Endothelial cell of umbilical vein (primary cell): ENCODE results near the gene JPT2. TPM values are rescaled to one million over a fixed set of nuclear protein-coding genes. Genes with fewer than 3 reads are reported as not detected.

Experiments
- BruUV-seq: library from RNA; stranded (reverse); fragments of 400-500 nt; replicated peaks from 2 replicates; lab custom pipeline; 2021; lab: Mats Ljungman, UMichigan
- CTCF ChIA-PET: fragments of 300-600, 350-600 bp; sonication (Branson Sonifier 250); formaldehyde crosslinking; loops from one replicate; lab custom pipeline; 2021; ENCODE audit warnings: antibody characterized with exemption, inconsistent platforms; lab: Charles Lee
- POLR2A ChIA-PET: fragments of 300-600, 350-600 bp; sonication (Branson Sonifier 250); formaldehyde crosslinking; loops from one replicate; lab custom pipeline; 2021; ENCODE audit warnings: antibody characterized with exemption, inconsistent platforms; lab: Charles Lee
- DNase-seq: peaks from one replicate; pipeline ENCODE4 v3.0.0-alpha.2; 2011; ENCODE audit warnings: low read depth, low spot score
- FAIRE-seq: peaks from 2 replicates; lab custom pipeline; 2011; peaks lifted over from hg19 to GRCh38; lab: Jason Lieb, UNC
- H2AFZ ChIP-seq: 2 replicates; pipeline ENCODE4 v1.6.0; 2012; ENCODE audit warnings: low read depth, low read length, control low read depth, inconsistent platforms
- H3K27ac ChIP-seq: 2 replicates; pipeline ENCODE4 v1.5.1; 2011; ENCODE audit warnings: low read depth, mild to moderate bottlenecking, control low read depth, low read length, moderate library complexity; ENCODE audit not compliant: insufficient read depth
- H3K27me3 ChIP-seq, 2 experiments: 2 replicates each; pipeline versions ENCODE4 v1.6.0 to v1.6.1; 2011; ENCODE audit warnings: low read length in 2 of 2, mixed read lengths in 1 of 2; ENCODE audit not compliant: control insufficient read depth in 2 of 2, insufficient read depth in 2 of 2
- H3K36me3 ChIP-seq, 2 experiments: 2 replicates in 1 of 2; 3 replicates in 1 of 2; pipeline ENCODE4 v1.5.1; 2011; ENCODE audit warnings: low read length in 2 of 2, mild to moderate bottlenecking in 1 of 2, moderate library complexity in 1 of 2; ENCODE audit not compliant: control insufficient read depth in 2 of 2, insufficient read depth in 2 of 2; ENCODE audit errors: extremely low read depth in 1 of 2
- H3K4me1 ChIP-seq: 3 replicates; pipeline ENCODE4 v1.5.1; 2011; ENCODE audit warnings: mild to moderate bottlenecking, low read length; ENCODE audit not compliant: control insufficient read depth, insufficient read depth; ENCODE audit errors: extremely low read depth
- H3K4me2 ChIP-seq: 2 replicates; pipeline ENCODE4 v1.6.1; 2011; ENCODE audit warnings: low read length, control low read depth, mixed read lengths; ENCODE audit not compliant: insufficient read depth
- H3K4me3 ChIP-seq, 3 experiments: fragments of 200-600 bp in 1 of 3; sonication (generic), shearing (Covaris generic) in 1 of 3; replicated peaks in 1 of 3; 2 replicates each; pipeline ENCODE4 v1.5.1; 2011 to 2016; ENCODE audit warnings: control low read depth in 3 of 3, low read length in 3 of 3, mild to moderate bottlenecking in 2 of 3, inconsistent platforms in 1 of 3, low read depth in 1 of 3, moderate library complexity in 1 of 3; ENCODE audit not compliant: insufficient read depth in 1 of 3
- H3K79me2 ChIP-seq: 2 replicates; pipeline ENCODE4 v1.6.0; 2012; ENCODE audit warnings: low read length, inconsistent platforms; ENCODE audit not compliant: control insufficient read depth, insufficient read depth
- H3K9ac ChIP-seq: replicated peaks from 2 replicates; pipeline ENCODE3; 2011; ENCODE audit warnings: low read length, control low read depth; ENCODE audit not compliant: insufficient read depth; ENCODE audit errors: extremely low read depth
- H3K9me1 ChIP-seq: replicated peaks from 3 replicates; pipeline ENCODE4 v1.6.0; 2011; ENCODE audit warnings: mild to moderate bottlenecking, low read length; ENCODE audit not compliant: control insufficient read depth, insufficient read depth; ENCODE audit errors: extremely low read depth
- H3K9me3 ChIP-seq: replicated peaks from 2 replicates; pipeline ENCODE4 v1.5.1; 2012; ENCODE audit warnings: low read length, inconsistent platforms; ENCODE audit not compliant: control insufficient read depth, insufficient read depth
- H4K20me1 ChIP-seq: replicated peaks from 2 replicates; pipeline ENCODE3; 2011; ENCODE audit warnings: mild to moderate bottlenecking, low read length; ENCODE audit not compliant: control insufficient read depth, insufficient read depth; ENCODE audit errors: extremely low read depth
- CTCF ChIP-seq, 2 donors: IDR thresholded peaks; 1 replicate in 1 of 2; 2 replicates in 1 of 2; pipeline ENCODE4 v1.5.1; 2011; ENCODE audit warnings: low read length in 2 of 2, mild to moderate bottlenecking in 2 of 2, moderate library complexity in 2 of 2, control low read depth in 1 of 2, inconsistent platforms in 1 of 2, low read depth in 1 of 2; ENCODE audit not compliant: insufficient read depth in 1 of 2; ENCODE audit errors: extremely low read depth in 1 of 2
- EZH2 ChIP-seq: IDR thresholded peaks from 2 replicates; pipeline ENCODE4 v1.6.1; 2012; ENCODE audit warnings: borderline replicate concordance, low read depth, mild to moderate bottlenecking, moderate library complexity, low read length, inconsistent platforms; ENCODE audit not compliant: severe bottlenecking
- FOS ChIP-seq: IDR thresholded peaks from 2 replicates; pipeline ENCODE4 v1.6.1; 2011; ENCODE audit warnings: mild to moderate bottlenecking, low read length, moderate library complexity, borderline replicate concordance; ENCODE audit not compliant: insufficient read depth
- GATA2 ChIP-seq: IDR thresholded peaks from 2 replicates; pipeline ENCODE4 v1.7.0; 2011; ENCODE audit warnings: low read depth, mild to moderate bottlenecking, moderate library complexity, mixed read lengths, low read length; ENCODE audit not compliant: insufficient read length, insufficient read depth
- JUN ChIP-seq: IDR thresholded peaks from 2 replicates; pipeline ENCODE4 v1.6.1; 2011; ENCODE audit warnings: borderline replicate concordance, low read depth; ENCODE audit not compliant: insufficient read length, insufficient read depth
- MAX ChIP-seq: IDR thresholded peaks from 2 replicates; pipeline ENCODE4 v1.6.1; 2011; ENCODE audit not compliant: insufficient read depth, insufficient read length
- MYC ChIP-seq: IDR thresholded peaks from one replicate; pipeline ENCODE4 v1.6.1; 2011; ENCODE audit warnings: mild to moderate bottlenecking, low read depth, low read length
- POLR2A ChIP-seq: IDR thresholded peaks from 2 replicates; pipeline ENCODE4 v1.6.1; 2012; ENCODE audit warnings: low read depth, mild to moderate bottlenecking, control low read depth, low read length
- POLR2AphosphoS5 ChIP-seq: IDR thresholded peaks from 2 replicates; pipeline ENCODE4 v1.6.1; 2012; ENCODE audit warnings: low read depth, mild to moderate bottlenecking, control low read depth, low read length, moderate library complexity; ENCODE audit not compliant: insufficient read depth
- dilution Hi-C: fragments of 300-500 bp; cut with MboI; formaldehyde crosslinking; loops from one replicate; pipeline ENCODE4 v1.15.0; 2019; ENCODE audit warnings: low sequenced_read_pairs; ENCODE audit not compliant: extremely low pct_ligation_motif_present
- intact Hi-C: fragments of 100-400 bp; cut with micrococcal nuclease; formaldehyde crosslinking; loops from one replicate; pipeline ENCODE4 v1.10.0; 2022
- polyA plus RNA-seq, 4 experiments: library from polyadenylated mRNA; depleted of rRNA in 3 of 4; stranded (reverse) in 3 of 4; unstranded in 1 of 4; fragments of >200 nt; gene quantifications; 2 replicates each; pipeline versions ENCODE4 v1.2.1 to v1.2.3, GENCODE V29; 2011 to 2012; ENCODE audit warnings: missing spikeins in 1 of 4
- total RNA-seq: library from RNA; stranded (reverse); gene quantifications from 2 replicates; pipeline ENCODE4 v1.2.3, GENCODE V29; 2021

The JPT2 gene
- total and polyA plus RNA-seq, 2 donors (not counting 3 experiments of a cell fraction or from before 2014, with no cell fraction given) = 35.8 to 93.3 TPM

DNA sequence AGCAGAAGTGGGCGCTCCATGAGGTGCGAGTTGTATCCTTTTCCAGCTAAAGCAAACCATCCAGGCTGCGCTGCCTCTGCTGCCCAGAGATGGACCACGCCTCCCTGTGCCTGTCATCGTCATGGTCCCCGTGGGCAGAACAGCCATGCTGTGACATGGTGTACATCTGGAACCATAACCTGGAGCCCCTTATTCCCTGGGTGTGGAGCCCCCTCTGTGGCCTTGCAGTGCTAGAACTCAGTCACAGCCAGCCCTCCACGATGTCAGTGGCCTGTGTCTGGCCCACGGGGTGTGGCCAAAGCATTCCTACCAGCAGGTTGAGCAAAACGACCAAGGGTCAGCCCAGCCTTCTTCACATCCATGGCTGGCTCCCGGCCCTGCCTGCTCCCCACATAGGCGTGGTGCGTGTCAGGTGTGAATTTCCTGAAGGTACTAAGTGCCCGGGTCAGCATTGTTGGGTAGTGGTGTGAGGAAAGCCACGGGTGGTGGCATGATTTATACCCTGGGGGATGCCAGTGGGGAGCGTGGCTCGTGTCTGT, 22.7 kb upstream of the JPT2 start:
- no peaks in the 10 kb centered on the region for H3K27me3 ChIP-seq
- POLR2A ChIA-PET = no interaction called here
- dilution Hi-C loops = no loop called here
- no peaks in the 10 kb centered on the region for H4K20me1 ChIP-seq
- peaks cover 14 to 58% of the 10 kb centered on the region in 2 experiments for H3K36me3 ChIP-seq
- intact Hi-C loops = no loop called here
- CTCF ChIA-PET = interaction anchor here (0.9 kb wide), 1 partner anchor 51 kb away, joined by 3 read pairs; the partner anchor contains the start of gene MAPK8IP3
- peaks cover 8% of the 10 kb centered on the region for H3K4me1 ChIP-seq
- no peak overlapping the region for H3K27ac ChIP-seq
- H3K9ac ChIP-seq = no peak overlapping the region
- FAIRE-seq (no peak), DNase-seq (no peak)
- H2AFZ ChIP-seq = no peak overlapping the region
- no peaks in the 10 kb centered on the region for H3K9me3 ChIP-seq
- no TSS peak for BruUV-seq
- no peak for TF ChIP-seq FOS
- TF ChIP-seq MYC = no peak
- no peak for TF ChIP-seq GATA2
- no peak for TF ChIP-seq POLR2AphosphoS5
- TF ChIP-seq MAX = no peak
- no peak for TF ChIP-seq JUN
- TF ChIP-seq EZH2 = no peak
- TF ChIP-seq POLR2A = no peak
- no peak for TF ChIP-seq CTCF (IDR thresholded peaks at IDR 0.05; ENCODE audit: extremely low read depth in 1 of 2, insufficient read depth in 1 of 2, low read depth in 1 of 2, low read length in 2 of 2)
- H3K79me2 ChIP-seq = no peaks in the 10 kb centered on the region
- H3K4me3 ChIP-seq = no peak overlapping the region
- no peak overlapping the region for H3K4me2 ChIP-seq
- H3K9me1 ChIP-seq = no peaks in the 10 kb centered on the region
